ENCODE data around the gene KIF1B.
A peak's percentile ranks its signal among the peaks of the same experiment; 100 is the strongest.
"Not testable (repeated sequence)": the region's sequence is repeated elsewhere in the genome, so short reads cannot be mapped to it uniquely, and the experiment has no call there.

Gene KIF1B

DNA sequence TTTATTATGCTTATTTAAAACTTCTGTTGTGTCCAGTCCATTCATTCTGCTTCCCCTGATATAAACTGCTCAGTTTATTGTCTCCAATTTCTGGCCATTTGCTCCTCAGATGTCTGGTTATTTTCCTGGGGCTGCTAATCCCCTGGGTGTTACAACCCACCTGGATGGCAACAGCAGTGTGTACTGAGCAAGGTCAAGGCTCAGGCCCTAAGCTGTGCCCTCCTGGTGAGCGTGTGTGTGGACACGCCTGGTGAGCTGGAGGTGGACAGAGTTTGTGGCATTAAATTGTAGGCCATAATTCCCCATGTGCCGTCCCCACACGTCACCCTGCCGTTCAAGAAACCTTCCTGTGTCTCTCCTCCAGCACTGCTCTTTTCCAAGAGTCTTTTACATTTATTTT is 18.1 kb upstream of the KIF1B start:
- in situ Hi-C loops (cut with MboI; ENCODE audit: low pct_unique_long_range_greater_than_20kb, low sequenced_read_pairs) = no loop called here
- no peak for DNase-seq

DNA sequence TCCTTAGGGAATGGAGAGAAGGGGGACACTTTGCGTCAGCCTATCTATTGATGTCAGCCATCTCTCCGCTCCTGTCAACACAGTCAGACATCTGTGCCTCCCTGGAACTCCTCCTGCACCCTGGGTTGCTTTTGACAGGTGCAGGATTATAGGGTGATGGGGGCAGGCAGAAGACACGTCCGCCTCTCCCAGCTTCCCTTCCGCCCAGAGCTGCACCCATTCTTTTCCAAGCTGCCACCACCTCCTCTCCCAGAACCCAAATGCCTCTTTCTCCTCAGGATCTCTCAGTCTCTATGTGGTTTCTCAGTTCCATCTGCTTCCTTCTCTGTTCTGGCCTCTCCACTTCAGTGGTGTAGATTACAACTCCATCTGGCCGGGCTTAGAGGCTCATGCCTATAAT is 17.1 kb upstream of the KIF1B start:
- DNase-seq = no peak
- in situ Hi-C loops (cut with MboI; ENCODE audit: low pct_unique_long_range_greater_than_20kb, low sequenced_read_pairs) = no loop called here

DNA sequence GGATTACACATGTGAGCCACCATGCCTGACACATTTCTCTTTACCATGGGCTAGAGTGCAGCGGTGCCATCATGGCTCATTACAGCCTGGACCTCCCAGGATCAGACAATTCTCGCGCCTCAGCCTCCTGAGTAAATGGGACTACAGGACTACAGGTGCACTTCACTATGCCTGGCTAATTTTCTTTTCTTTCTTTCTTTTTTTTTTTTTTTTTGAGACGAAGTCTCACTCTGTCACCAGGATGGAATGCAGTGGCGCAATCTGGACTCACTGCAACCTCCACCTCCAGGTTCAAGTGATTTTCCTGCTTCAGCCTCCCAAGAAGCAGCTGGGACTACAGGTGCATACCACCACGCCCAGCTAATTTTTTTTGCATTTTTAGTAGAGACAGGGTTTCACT is 14.8 kb upstream of the KIF1B start:
- no peak for DNase-seq
- in situ Hi-C loops (cut with MboI; ENCODE audit: low pct_unique_long_range_greater_than_20kb, low sequenced_read_pairs) = no loop called here

DNA sequence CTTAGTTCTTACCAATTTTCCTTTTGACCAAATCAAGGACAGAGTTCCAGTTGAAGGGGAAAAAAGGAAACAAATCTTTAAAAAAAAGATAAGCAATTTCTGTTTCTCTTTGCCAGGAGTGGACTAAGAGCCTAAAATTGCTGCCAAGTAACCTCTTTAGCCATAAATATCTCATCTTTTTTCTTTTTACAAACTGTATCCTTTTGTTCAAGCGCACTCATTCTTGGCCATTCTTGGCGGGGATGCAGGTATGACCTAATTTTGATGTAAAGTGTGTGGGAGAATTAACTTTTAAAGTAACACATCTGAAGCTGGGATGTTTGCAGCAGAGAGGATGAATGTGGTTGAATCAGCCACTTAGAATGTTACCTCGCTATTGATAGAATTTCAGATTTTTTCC is 13.4 kb upstream of the KIF1B start:
- no peak for DNase-seq
- in situ Hi-C loops (cut with MboI; ENCODE audit: low pct_unique_long_range_greater_than_20kb, low sequenced_read_pairs) = no loop called here

DNA sequence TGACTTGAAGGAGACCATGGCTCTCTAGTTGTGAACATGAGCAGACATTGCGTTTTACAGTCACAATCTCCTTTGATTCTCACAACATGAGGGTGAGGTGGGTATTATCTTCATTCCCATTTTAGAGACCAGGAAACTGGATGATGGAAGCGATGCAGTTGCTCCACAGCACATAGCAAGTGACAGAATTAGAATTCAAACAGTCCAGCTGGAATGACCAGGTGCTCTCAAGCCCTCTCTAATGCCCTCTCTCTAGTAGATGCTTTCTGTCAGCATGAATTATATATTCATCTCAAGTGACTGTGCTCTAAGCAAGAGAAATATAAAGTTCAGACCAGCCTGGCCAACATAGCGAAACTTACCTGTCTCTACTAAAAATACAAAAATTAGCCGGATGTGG is 9.8 kb upstream of the KIF1B start:
- DNase-seq = no peak
- in situ Hi-C loops (cut with MboI; ENCODE audit: low pct_unique_long_range_greater_than_20kb, low sequenced_read_pairs) = no loop called here

DNA sequence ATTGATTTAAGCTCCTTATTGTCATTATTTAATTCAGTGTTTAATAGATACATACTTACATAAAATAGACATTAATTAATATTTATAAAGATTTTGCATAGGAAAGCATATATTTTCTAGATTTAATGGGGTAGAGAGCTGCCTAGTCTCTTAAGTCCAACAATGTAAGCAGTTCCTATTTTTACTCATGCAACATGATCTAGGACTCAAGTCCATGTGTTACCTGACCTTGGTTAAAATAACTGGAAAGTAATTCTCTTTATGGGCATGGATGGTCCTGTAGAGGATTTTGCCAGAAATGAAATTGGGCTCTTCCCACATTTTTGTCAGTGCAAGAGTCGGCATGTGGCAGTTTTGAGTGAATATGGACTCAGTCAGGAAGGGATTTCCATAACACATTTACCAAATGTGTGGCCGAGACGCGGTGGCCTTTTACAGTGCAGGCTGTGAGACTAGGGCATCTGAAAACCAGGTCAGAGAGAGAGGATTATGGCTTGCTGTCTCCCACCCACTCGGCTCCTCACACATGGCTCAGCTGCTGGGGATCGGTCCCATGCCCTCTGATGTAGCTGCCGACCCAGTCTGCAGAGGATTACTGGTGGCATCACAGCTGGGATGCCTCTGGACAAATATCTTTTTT is 6.2 kb upstream of the KIF1B start:
- in situ Hi-C loops (cut with MboI; ENCODE audit: low pct_unique_long_range_greater_than_20kb, low sequenced_read_pairs) = no loop called here
- DNase-seq = no peak

DNA sequence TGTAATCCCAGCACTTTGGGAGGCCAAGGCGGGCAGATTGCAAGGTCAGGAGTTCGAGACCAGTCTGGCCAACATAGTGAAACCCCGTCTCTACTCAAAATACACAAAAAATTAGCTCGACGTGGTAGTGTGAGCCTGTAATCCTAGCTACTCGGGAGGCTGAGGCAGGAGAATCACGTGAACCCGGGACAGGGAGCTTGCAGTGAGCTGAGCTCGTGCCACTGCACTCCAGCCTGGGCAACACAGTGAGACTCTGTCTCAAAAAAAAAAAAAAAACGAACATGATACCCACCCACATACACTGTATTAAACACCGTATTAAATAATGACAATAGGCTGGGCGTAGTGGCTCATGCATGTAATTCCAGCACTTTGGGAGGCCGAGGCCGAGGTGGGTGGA is 5.2 kb upstream of the KIF1B start:
- DNase-seq; in situ Hi-C loops (cut with MboI; ENCODE audit: low pct_unique_long_range_greater_than_20kb, low sequenced_read_pairs): not testable (repeated sequence)

DNA sequence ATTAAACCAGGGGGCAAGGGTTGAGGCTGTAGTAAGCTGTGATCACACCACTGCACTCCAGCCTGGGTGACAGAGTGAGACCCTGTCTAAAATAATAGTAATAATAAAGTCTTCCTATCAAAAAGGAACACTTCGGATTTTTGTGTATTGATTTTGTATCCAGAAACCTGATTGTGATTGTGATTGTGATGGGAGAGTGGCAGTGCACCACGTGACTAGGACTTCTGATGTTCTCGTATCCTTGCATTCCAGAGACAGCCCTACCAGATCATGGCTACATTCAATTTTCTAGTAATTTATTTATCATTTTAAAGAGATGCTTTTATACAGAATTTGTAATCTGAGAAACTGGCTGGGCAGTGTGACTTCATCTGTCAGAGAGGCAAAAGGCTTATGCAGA is 2.6 kb upstream of the KIF1B start:
- in situ Hi-C loops (cut with MboI; ENCODE audit: low pct_unique_long_range_greater_than_20kb, low sequenced_read_pairs) = no loop called here
- DNase-seq = no peak

DNA sequence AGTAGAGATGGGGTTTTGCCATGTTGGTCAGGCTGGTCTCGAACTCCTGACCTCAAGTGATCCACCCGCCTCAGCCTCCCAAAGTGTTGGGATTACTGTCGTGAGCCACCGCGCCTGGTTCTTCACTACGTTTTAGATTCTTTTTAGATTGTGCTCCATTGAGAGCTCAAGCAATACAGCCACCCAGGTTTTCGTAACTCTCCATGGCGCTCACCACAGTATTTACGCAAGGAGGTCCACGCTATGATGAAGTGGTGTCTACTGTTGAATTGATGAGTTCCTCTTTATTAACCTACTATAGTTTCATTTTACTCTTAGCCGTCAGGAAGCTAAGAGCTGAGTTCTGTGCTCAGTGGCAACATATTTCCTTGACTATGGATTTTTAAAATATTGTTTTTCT is 1.8 kb upstream of the KIF1B start:
- DNase-seq = no peak
- in situ Hi-C loops (cut with MboI; ENCODE audit: low pct_unique_long_range_greater_than_20kb, low sequenced_read_pairs) = no loop called here

DNA sequence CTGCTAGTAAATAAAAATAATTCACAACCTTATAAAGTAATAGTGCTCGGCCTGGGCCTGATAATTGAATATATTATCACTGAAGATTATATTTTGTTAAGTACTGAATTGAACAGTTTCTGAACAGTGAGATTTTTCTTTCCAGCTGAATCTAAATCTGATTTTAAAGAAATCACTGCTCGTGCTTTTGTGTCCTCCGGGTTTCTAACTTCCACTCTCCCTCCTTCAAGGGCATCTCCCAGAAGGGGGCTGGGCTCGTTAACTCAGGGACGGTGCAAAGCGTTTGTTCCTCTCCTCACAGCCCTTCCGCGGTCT is 823 bp upstream of the KIF1B start:
- in situ Hi-C loops (cut with MboI; ENCODE audit: low pct_unique_long_range_greater_than_20kb, low sequenced_read_pairs) = no loop called here
- no peak for DNase-seq

DNA sequence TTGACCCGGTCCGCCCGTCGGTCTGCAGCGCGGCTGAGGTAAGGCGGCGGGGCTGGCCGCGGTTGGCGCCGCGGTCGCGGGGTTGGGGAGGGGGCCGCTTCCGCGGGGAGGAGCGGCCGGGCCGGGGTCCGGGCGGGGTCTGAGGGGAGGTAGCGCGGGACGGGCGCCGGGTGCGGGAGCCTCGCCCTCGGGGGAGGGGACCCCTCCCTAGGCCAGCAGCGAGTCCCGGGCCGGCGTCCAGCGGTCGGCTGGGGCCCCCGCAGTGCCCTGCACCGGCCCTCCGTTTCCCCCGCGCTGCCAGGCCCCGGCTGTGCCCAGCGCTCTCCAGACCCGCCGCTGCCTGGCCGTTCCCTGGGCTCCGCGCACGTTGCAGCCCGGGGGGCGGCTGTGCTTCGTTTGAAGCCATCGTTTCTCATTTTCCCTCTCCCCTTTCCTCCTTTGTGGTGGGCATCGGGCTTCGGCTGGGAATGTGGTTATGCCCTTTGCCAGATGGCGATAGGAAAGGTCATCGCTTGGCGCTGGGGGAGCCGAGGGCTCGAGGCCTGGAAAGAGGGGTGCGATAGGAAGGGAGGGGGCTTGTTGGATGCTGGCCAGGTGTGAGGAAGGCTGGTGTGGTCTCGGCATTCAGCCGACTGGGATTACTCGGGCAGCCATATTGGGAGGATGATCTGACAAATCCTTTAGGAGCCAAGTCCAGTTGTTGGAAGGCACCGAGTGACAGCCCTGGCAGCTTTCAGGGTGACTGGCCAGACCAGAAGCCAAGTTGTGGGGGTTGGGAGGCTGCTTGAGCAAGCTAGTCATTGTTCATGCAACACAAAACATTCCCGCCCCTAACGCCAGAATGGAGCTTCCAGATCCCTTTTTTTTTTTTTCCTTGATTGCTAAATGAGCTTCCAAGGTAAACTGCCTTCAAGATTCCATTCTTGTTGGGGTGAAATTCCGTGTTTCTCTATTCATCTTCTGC is 753 bp downstream of the KIF1B start:
- in situ Hi-C loops (cut with MboI; ENCODE audit: low pct_unique_long_range_greater_than_20kb, low sequenced_read_pairs) = no loop called here
- peak; percentile 42 for DNase-seq

DNA sequence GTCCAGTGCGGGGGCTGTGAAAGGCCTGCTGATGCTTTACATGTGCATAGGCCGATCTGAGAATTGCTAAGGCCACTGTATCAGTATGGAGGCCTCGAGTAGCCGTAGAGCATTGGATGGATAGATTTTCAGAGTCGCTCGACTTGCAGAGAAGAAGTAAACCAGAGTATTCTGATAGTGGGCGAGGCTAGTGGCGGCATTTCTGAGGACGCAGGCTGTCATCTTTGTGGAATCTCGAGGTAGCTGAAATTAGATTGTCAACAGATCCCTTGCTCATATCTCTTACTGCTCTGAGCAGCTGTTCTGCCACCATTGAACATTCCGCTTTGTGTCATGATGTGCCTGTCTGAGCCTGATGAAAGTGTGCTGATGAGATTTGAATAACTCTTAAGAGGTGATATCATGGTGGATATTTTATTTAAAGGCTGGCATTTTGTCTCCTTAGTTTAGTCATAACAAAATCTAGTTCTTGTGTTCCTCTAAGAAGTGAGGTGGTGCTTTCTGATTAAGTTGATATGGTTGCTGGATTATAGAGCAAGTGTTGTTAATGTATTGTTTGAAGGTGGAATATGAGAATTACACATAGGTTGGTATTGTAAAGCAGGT is 1.5 kb downstream of the KIF1B start:
- peak; percentile 44 for DNase-seq
- in situ Hi-C loops (cut with MboI; ENCODE audit: low pct_unique_long_range_greater_than_20kb, low sequenced_read_pairs) = no loop called here

DNA sequence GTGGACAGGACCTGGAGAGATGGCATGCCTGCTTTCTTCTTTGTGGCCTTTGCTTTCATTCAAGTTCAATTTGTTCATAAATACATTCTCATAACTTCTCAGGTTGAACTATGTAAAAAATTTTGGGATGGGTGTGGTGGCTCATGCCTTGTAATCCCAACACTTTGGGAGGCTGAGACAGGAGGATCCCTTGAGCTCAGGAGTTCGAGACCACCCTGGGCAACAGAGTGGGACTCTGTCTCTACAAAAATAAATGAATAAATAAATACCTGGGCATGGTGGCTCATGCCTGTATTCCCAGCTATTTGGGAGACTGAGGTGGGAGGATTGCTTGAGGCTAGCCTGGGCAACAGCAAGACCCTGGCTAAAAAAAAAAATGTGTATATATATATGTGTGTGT is 2.1 kb downstream of the KIF1B start:
- in situ Hi-C loops (cut with MboI; ENCODE audit: low pct_unique_long_range_greater_than_20kb, low sequenced_read_pairs) = no loop called here
- DNase-seq = no peak

DNA sequence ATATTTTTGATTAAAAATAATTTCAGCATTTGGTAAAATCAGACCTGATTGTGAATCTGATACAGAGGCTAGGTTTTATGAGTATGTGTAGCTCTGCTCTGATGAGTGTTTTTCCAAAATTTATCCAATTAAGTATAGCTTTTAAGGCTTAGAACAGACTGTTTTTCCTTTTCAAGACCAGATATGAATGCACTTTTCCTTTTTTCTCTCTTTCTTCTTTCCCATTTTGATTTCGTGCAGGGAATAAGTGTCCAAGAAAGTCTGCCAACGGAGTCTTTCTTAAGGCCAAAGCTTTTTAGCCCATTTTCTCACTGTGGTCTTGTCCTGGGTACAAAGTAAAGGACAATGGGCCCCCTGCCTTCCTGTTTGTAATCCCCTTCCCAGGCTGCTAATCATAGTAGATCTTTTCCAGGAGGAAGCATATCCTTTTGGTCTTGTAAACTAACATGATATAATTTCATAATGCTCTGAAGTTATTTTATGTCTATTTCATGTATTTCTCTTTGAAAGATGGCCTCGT is 2.9 kb downstream of the KIF1B start:
- DNase-seq = no peak
- in situ Hi-C loops (cut with MboI; ENCODE audit: low pct_unique_long_range_greater_than_20kb, low sequenced_read_pairs) = no loop called here

DNA sequence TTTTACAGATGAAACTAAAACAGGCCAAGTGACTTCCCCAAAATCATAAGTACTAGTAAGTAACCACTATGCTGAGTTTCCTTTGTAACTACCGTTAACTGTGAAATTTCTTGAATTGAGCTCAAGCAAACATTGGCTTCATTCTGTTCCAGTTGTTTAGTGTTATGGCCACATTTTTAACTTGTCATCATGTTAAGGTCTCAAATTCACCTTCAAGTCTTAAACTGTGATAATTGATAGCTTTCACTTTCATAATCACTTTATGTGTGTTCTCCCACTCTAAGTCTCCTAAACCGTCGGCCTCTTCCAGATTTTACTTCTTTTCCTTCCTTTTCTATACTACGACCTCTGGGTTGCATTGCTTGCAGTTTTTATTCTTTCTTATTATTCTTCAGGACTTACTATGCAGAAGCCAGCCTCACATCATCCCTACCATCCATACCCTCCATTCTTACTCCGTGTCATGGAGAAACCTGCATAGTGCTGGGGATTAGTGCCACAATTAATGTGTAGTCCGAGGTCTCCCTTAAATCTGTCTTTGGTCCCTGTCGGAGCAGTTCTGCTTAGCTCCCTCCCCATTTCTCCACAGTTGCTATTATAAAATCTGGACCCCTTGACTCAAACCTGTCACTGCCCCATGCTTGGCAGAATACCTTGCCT is 5.8 kb downstream of the KIF1B start:
- DNase-seq = no peak
- in situ Hi-C loops (cut with MboI; ENCODE audit: low pct_unique_long_range_greater_than_20kb, low sequenced_read_pairs) = no loop called here

DNA sequence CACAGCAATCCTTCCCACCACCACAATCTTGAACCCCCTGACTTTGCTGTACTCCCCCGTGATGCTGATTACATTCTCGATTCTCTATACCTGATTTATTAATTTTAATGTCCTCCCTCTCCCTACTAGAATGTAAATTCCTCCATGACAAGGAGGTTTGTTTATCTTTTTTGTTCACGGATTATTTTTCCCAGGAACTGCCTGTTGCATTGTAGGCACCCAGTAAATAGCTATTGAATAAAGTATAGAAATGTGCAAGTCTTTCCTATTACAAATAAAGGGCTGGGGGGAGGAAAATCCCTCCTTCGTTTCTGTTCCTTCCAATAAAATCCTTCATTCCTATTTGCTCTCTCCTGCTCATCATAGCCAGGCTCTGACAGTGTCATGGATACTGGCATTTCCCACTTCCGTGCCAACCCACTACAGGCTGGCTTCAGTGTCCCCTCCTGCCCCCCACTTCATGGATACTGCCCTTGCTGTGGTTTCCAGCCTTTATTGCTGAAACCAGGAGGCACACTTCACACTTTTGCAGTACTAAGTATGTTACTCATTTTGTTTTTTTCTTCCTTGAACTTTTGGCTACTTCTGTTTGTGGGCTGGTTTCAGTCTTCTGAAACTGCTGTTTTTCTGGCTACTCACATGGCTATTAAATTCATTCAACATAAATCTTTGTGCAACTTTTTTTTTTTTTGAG is 7.5 kb downstream of the KIF1B start:
- no peak for DNase-seq
- in situ Hi-C loops (cut with MboI; ENCODE audit: low pct_unique_long_range_greater_than_20kb, low sequenced_read_pairs) = no loop called here

DNA sequence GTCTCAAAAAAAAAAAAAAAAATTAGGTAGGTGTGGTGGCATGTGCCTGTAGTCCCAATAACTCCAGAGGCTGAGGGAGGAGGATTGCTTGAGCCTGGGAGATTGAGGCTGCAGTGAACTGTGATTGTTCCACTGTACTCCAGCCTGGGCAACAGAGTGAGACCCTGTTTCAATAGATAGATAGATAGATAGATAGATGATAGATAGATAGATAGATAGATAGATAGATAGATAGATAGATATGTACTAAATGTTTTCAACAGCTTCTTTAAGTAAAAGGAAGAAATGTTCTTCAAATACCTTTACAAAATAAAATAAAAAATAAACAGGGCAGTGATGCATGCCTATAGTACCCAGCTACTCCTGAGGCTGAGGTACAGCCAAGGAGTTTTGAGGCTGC is 9.8 kb downstream of the KIF1B start:
- in situ Hi-C loops (cut with MboI; ENCODE audit: low pct_unique_long_range_greater_than_20kb, low sequenced_read_pairs) = no loop called here
- DNase-seq = no peak

DNA sequence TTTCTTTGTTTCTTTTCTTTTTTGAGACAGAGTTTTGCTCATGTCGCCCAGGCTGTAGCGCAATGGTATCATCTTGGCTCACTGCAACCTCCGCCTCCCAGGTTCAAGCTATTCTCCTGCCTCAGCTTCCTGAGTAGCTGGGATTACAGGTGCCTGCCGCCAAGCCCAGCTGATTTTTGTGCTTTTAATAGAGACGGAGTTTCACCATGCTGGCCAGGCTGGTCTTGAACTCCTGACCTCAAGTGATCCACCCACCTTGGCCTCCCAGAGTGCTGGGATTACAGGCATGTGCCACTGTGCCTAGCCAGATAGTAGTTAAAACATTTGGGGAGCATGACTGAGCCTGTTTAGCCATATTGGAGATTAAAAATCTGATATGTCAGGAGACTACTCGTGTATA is 10.3 kb downstream of the KIF1B start:
- DNase-seq; in situ Hi-C loops (cut with MboI; ENCODE audit: low pct_unique_long_range_greater_than_20kb, low sequenced_read_pairs): not testable (repeated sequence)

DNA sequence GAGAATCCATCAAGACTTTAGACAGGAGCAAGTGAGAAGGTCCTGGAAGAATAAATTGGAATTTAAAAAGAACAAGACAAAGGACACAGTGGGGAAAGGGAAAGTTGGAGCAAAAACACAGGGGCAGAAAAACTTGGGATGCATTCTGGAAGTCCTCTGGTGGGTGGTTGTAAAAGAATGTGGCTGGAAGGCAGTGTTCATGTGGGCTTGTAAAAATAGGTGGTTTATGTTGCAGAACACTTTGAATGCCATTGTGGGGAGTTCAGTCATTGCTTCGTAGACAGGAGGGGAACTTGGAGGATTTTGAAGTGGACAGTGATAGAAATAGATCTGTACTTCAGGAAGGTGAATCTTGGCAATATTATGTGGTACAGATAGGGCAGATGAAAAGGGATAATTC is 15.2 kb downstream of the KIF1B start:
- no peak for DNase-seq
- in situ Hi-C loops (cut with MboI; ENCODE audit: low pct_unique_long_range_greater_than_20kb, low sequenced_read_pairs) = no loop called here
